Measurements from ENCODE around the gene ARHGEF16.

DNA sequence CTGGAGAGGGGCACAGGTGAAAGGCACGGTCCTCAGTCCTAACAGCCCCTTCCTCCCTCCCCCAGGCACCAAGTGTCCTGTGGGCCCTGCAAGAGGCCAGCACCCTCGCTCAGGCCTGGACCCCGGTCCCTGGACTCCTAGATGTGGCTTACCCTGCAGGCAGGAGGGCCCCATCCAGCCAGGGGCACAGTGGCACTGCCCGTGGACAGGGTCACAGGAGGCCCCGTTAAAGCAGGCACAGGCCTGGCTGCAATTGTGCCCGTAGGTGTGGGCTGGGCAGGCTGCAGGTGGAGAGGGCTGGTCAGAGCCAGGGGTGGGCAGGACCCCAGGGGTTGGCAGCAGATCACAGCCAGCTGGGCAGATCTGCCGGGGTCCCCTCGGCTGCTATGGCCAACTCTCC is 44.5 kb downstream of the ARHGEF16 start:
- TF ChIP-seq CTCF (IDR thresholded peaks at IDR 0.05) = no peak
- TF ChIP-seq POLR2A (IDR thresholded peaks at IDR 0.05) = no peak

Data from breast epithelium (tissue), 3 donors.